ENCODE measurements around the gene FNDC8.

Gene FNDC8

GRCh38 chr17:35097776-35098175, 23.6 kb upstream of the FNDC8 start:
- Histone ChIP-seq H3F3A (ENCODE audit: control insufficient read depth, insufficient read depth) (no peaks in the 10 kb centered on the region; the same call in 1 of the 2 replicates), H3K4me2 (ENCODE audit: low read length) (no peak overlapping the region), H3K9me2 (replicated peaks; ENCODE audit: control insufficient read depth, low read length) (no peaks in the 10 kb centered on the region), H3K9me3 (ENCODE audit: control insufficient read depth, insufficient read depth, low read length) (no peaks in the 10 kb centered on the region), H3K27ac (ENCODE audit: low read depth, low read length) (no peak overlapping the region), H4K20me1 (ENCODE audit: control insufficient read depth, insufficient read depth, low read depth, low read length) (no peaks in the 10 kb centered on the region), H3K79me2 (ENCODE audit: control insufficient read depth, low read length) (no peaks in the 10 kb centered on the region), H3K4me1 (ENCODE audit: control insufficient read depth, low read length) (peaks cover 6% of the 10 kb centered on the region), H3K27me3 (ENCODE audit: control insufficient read depth, low read length) (no peaks in the 10 kb centered on the region), H3K4me3 (ENCODE audit: low read length) (no peak overlapping the region), H3K36me3 (ENCODE audit: control insufficient read depth, low read length) (peaks cover 37% of the 10 kb centered on the region)
- no peak for TF ChIP-seq EZH2phosphoT487 (IDR thresholded peaks at IDR 0.05; ENCODE audit: borderline replicate concordance, low read length)
- TF ChIP-seq CTCF (IDR thresholded peaks at IDR 0.05; ENCODE audit: low read depth, low read length, poor library complexity, severe bottlenecking), result no peak

- Histone ChIP-seq H3K4me1 (ENCODE audit: control insufficient read depth, low read length) (peaks cover 6% of the 10 kb centered on the region), H3K4me3 (ENCODE audit: low read length) (no peak overlapping the region), H3K27ac (ENCODE audit: low read depth, low read length) (no peak overlapping the region), H3K79me2 (ENCODE audit: control insufficient read depth, low read length) (no peaks in the 10 kb centered on the region), H3K27me3 (ENCODE audit: control insufficient read depth, low read length) (no peaks in the 10 kb centered on the region), H3F3A (ENCODE audit: control insufficient read depth, insufficient read depth) (no peaks in the 10 kb centered on the region; the same call in 1 of the 2 replicates), H3K36me3 (ENCODE audit: control insufficient read depth, low read length) (peaks cover 51% of the 10 kb centered on the region), H3K9me3 (ENCODE audit: control insufficient read depth, insufficient read depth, low read length) (no peaks in the 10 kb centered on the region), H4K20me1 (ENCODE audit: control insufficient read depth, insufficient read depth, low read depth, low read length) (no peaks in the 10 kb centered on the region), H3K9me2 (replicated peaks; ENCODE audit: control insufficient read depth, low read length) (no peaks in the 10 kb centered on the region), H3K4me2 (ENCODE audit: low read length) (no peak overlapping the region)
- TF ChIP-seq EZH2phosphoT487 (IDR thresholded peaks at IDR 0.05; ENCODE audit: borderline replicate concordance, low read length), result no peak
- no peak for TF ChIP-seq CTCF (IDR thresholded peaks at IDR 0.05; ENCODE audit: low read depth, low read length, poor library complexity, severe bottlenecking)
Measured at GRCh38 chr17:35099908-35100307, 21.5 kb upstream of the FNDC8 start.

GRCh38 chr17:35101036-35101435, 20.4 kb upstream of the FNDC8 start:
- Histone ChIP-seq H3K9me3 (ENCODE audit: control insufficient read depth, insufficient read depth, low read length) (no peaks in the 10 kb centered on the region), H3K36me3 (ENCODE audit: control insufficient read depth, low read length) (peaks cover 62% of the 10 kb centered on the region), H3K4me2 (ENCODE audit: low read length) (no peak overlapping the region), H3K79me2 (ENCODE audit: control insufficient read depth, low read length) (no peaks in the 10 kb centered on the region), H3F3A (ENCODE audit: control insufficient read depth, insufficient read depth) (no peaks in the 10 kb centered on the region; the same call in 1 of the 2 replicates), H3K9me2 (replicated peaks; ENCODE audit: control insufficient read depth, low read length) (no peaks in the 10 kb centered on the region), H3K27ac (ENCODE audit: low read depth, low read length) (no peak overlapping the region), H3K27me3 (ENCODE audit: control insufficient read depth, low read length) (no peaks in the 10 kb centered on the region), H3K4me3 (ENCODE audit: low read length) (no peak overlapping the region), H4K20me1 (ENCODE audit: control insufficient read depth, insufficient read depth, low read depth, low read length) (no peaks in the 10 kb centered on the region), H3K4me1 (ENCODE audit: control insufficient read depth, low read length) (peaks cover 2% of the 10 kb centered on the region; the same call in 1 of the 2 replicates)
- TF ChIP-seq EZH2phosphoT487 (IDR thresholded peaks at IDR 0.05; ENCODE audit: borderline replicate concordance, low read length), result no peak
- TF ChIP-seq CTCF (IDR thresholded peaks at IDR 0.05; ENCODE audit: low read depth, low read length, poor library complexity, severe bottlenecking), result no peak
